GM12878 (cell line): ENCODE results near the gene MIPOL1. TPM values are rescaled to one million over a fixed set of nuclear protein-coding genes. Genes with fewer than 3 reads are reported as not detected.

Experiments used
- BCL11A ChIP-seq: IDR thresholded peaks from 2 replicates; pipeline ENCODE4 v1.6.1; 2011; ENCODE audit warnings: low read depth, low read length
- BCL3 ChIP-seq: IDR thresholded peaks from 2 replicates; pipeline ENCODE4 v1.6.1; 2011; ENCODE audit warnings: borderline replicate concordance, low read depth, mild to moderate bottlenecking, moderate library complexity, low read length; ENCODE audit not compliant: insufficient read depth, poor library complexity, severe bottlenecking
- BHLHE40 ChIP-seq, 2 experiments: fragments of 450-650 bp in 1 of 2; IDR thresholded peaks; 2 replicates each; pipeline ENCODE4 v1.6.1; 2011 to 2017; ENCODE audit warnings: low read depth in 2 of 2, borderline replicate concordance in 1 of 2, improper control_type of control experiment in 1 of 2, low read length in 1 of 2, mild to moderate bottlenecking in 1 of 2
- HDGF ChIP-seq: fragments of 450-650 bp; IDR thresholded peaks from 2 replicates; pipeline ENCODE4 v1.6.1; 2016; ENCODE audit warnings: antibody characterized with exemption
- IRF4 ChIP-seq: IDR thresholded peaks from 2 replicates; pipeline ENCODE4 v1.6.1; 2011; ENCODE audit warnings: low read depth, low read length
- NR2C2 ChIP-seq: IDR thresholded peaks from 2 replicates; pipeline ENCODE4 v1.6.1; 2011; ENCODE audit warnings: borderline replicate concordance, low read depth; ENCODE audit not compliant: control insufficient read depth, insufficient read length
- PML ChIP-seq: IDR thresholded peaks from 2 replicates; pipeline ENCODE4 v1.6.1; 2012; ENCODE audit warnings: low read length, inconsistent platforms
- TCF12 ChIP-seq: IDR thresholded peaks from 2 replicates; pipeline ENCODE4 v1.6.1; 2011; ENCODE audit warnings: low read depth, mild to moderate bottlenecking, low read length
- USF1 ChIP-seq: IDR thresholded peaks from 2 replicates; pipeline ENCODE4 v1.6.1; 2011; ENCODE audit warnings: borderline replicate concordance, low read depth, mild to moderate bottlenecking, moderate library complexity, mixed read lengths, low read length; ENCODE audit not compliant: insufficient read depth; ENCODE audit errors: extremely low read length
- ZBED1 ChIP-seq: IDR thresholded peaks from 2 replicates; pipeline ENCODE4 v1.6.1; 2016; ENCODE audit warnings: borderline replicate concordance
- polyA plus RNA-seq, 11 experiments: library from polyadenylated mRNA; depleted of rRNA in 4 of 11; unstranded in 6 of 11; stranded (reverse) in 5 of 11; fragments of >200 nt; fragmentation: Nextera tagmentation in 4 of 11; fragmentation: Illumina TruSeq in 1 of 11; extraction: Ambion mirVana in 4 of 11; extraction: Trizol in 1 of 11; gene quantifications; 1 replicate in 1 of 11; 2 replicates in 10 of 11; pipeline versions ENCODE4 v1.2.1 to v1.2.3, GENCODE V29; 2011 to 2016; ENCODE audit warnings: inconsistent platforms in 2 of 11, missing spikeins in 2 of 11, low read depth in 1 of 11
- total RNA-seq, 4 experiments: library from RNA; depleted of rRNA in 3 of 4; stranded (reverse); fragments of >200 nt in 3 of 4; fragmentation: Illumina TruSeq in 1 of 4; extraction: Trizol in 1 of 4; gene quantifications; 2 replicates each; pipeline versions ENCODE4 v1.2.1 to v1.2.3, GENCODE V29; 2013 to 2021
- TF ChIP-seq, protein P1 (sequence below): fragments of 450-650 bp; formaldehyde crosslinking; IDR thresholded peaks from 2 replicates; pipeline ENCODE4 v1.5.0; 2022; ENCODE audit warnings: mild to moderate bottlenecking, missing genetic modification characterization

Gene MIPOL1
- total and polyA plus RNA-seq, 10 of the 15 experiments (the other 5 are each of a cell fraction or from before 2014, with no cell fraction given) = 0.06 TPM; not detected in 9

- TF ChIP-seq, protein P1, sequence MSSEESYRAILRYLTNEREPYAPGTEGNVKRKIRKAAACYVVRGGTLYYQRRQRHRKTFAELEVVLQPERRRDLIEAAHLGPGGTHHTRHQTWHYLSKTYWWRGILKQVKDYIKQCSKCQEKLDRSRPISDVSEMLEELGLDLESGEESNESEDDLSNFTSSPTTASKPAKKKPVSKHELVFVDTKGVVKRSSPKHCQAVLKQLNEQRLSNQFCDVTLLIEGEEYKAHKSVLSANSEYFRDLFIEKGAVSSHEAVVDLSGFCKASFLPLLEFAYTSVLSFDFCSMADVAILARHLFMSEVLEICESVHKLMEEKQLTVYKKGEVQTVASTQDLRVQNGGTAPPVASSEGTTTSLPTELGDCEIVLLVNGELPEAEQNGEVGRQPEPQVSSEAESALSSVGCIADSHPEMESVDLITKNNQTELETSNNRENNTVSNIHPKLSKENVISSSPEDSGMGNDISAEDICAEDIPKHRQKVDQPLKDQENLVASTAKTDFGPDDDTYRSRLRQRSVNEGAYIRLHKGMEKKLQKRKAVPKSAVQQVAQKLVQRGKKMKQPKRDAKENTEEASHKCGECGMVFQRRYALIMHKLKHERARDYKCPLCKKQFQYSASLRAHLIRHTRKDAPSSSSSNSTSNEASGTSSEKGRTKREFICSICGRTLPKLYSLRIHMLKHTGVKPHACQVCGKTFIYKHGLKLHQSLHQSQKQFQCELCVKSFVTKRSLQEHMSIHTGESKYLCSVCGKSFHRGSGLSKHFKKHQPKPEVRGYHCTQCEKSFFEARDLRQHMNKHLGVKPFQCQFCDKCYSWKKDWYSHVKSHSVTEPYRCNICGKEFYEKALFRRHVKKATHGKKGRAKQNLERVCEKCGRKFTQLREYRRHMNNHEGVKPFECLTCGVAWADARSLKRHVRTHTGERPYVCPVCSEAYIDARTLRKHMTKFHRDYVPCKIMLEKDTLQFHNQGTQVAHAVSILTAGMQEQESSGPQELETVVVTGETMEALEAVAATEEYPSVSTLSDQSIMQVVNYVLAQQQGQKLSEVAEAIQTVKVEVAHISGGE (CRISPR knock-in tag) = no peak
- TF ChIP-seq TCF12 (no peak), ZBED1 (no peak), IRF4 (no peak), BHLHE40 (IDR thresholded peaks at IDR 0.05; ENCODE audit: borderline replicate concordance in 1 of 2, low read depth in 2 of 2, low read length in 1 of 2) (no peak), PML (no peak), USF1 (no peak), BCL3 (no peak), BCL11A (no peak), HDGF (no peak), NR2C2 (no peak)
These were observed 399.2 kb downstream of the MIPOL1 start (continued) for GRCh38 chr14:37596790-37597472.
